Bronchial epithelial cell (primary cell): ENCODE measurements around the gene PADI2. TPM values are rescaled to one million over a fixed set of nuclear protein-coding genes. Genes with fewer than 3 reads are reported as not detected.

Experiments used
- DNase-seq: peaks from one replicate; pipeline ENCODE4 v3.0.0-alpha.2; 2010; ENCODE audit warnings: low read depth
- FAIRE-seq: peaks from 2 replicates; lab custom pipeline; 2011; peaks lifted over from hg19 to GRCh38; lab: Jason Lieb, UNC
- H3K27me3 ChIP-seq: 2 replicates; pipeline ENCODE4 v1.5.1; 2011; ENCODE audit warnings: low read length; ENCODE audit not compliant: control insufficient read depth, insufficient read depth
- H3K36me3 ChIP-seq: 2 replicates; pipeline ENCODE4 v1.5.1; 2011; ENCODE audit warnings: low read length; ENCODE audit not compliant: control insufficient read depth, insufficient read depth
- H3K4me3 ChIP-seq: 2 replicates; pipeline ENCODE4 v1.5.1; 2011; ENCODE audit warnings: mild to moderate bottlenecking, low read depth, low read length, control low read depth
- CTCF ChIP-seq: IDR thresholded peaks from 2 replicates; pipeline ENCODE4 v1.5.1; 2011; ENCODE audit warnings: mild to moderate bottlenecking, moderate library complexity, low read length, control low read depth, inconsistent platforms; ENCODE audit not compliant: insufficient read depth, severe bottlenecking
- total RNA-seq: library from RNA; depleted of rRNA; stranded (reverse); fragments of >200 nt; gene quantifications from 2 replicates; pipeline ENCODE4 v1.2.1, GENCODE V29; 2014

PADI2 gene
- total RNA-seq, 1 donor from 2014 or later = 1.3 TPM

DNA sequence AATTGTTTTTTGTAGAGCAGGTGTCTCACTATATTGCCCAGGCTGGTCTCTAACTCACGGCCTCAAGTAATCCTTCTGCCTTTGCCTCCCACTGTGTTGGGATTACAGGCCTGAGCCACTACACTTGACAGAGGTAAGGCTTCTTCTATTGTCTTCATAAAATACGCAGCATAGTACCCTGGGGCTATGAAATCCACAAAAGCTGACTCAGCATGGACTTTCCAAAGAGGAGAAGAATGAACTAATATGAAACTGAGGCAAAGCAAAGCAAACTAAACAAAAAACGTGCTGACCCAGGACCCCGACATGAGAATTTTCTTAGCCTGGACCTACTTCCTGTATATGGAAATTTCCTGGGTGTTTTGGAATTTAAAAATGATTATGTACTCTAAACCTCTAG is 89.0 kb downstream of the PADI2 start:
- peaks cover 15% of the 10 kb centered on the region for H3K36me3 ChIP-seq
- H3K4me3 ChIP-seq = no peak overlapping the region
- no peak for TF ChIP-seq CTCF
- no peak for DNase-seq
- H3K27me3 ChIP-seq = no peaks in the 10 kb centered on the region
- FAIRE-seq = no peak

- Histone ChIP-seq H3K36me3 (peaks cover 22% of the 10 kb centered on the region), H3K27me3 (no peaks in the 10 kb centered on the region), H3K4me3 (no peak overlapping the region)
- TF ChIP-seq CTCF = no peak
- DNase-seq = no peak
- FAIRE-seq = no peak
These were observed 90.5 kb downstream of the PADI2 start for GRCh38 chr1:17028662-17029188.

- no peak for DNase-seq
- no peak for FAIRE-seq
- peaks cover 22% of the 10 kb centered on the region for H3K36me3 ChIP-seq
These were observed 91.4 kb downstream of the PADI2 start for GRCh38 chr1:17027900-17028299.

DNA sequence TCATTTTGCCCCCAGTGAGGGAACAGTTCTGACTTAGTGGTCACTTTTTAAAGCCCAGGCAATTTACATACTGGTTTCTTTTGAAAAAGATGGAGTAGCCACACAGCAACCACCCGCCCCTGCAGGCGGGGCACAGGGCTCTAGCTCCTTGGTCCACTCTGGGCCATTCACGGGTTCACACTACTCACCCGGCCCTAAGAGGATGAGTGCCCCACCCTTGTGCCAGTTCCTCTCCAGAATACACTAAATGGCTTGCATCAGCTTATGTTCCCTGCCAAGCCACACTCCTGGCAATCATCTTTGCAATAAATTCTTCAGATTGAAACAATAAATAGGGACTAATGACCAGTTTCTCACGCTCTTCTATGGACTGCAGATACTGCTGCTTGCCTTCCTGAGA is 91.8 kb downstream of the PADI2 start:
- FAIRE-seq = no peak

More at GRCh38 chr1:17027900-17028299, 91.4 kb downstream of the PADI2 start:
- no peak for TF ChIP-seq CTCF
- no peak overlapping the region for H3K4me3 ChIP-seq
- H3K27me3 ChIP-seq = no peaks in the 10 kb centered on the region

DNA sequence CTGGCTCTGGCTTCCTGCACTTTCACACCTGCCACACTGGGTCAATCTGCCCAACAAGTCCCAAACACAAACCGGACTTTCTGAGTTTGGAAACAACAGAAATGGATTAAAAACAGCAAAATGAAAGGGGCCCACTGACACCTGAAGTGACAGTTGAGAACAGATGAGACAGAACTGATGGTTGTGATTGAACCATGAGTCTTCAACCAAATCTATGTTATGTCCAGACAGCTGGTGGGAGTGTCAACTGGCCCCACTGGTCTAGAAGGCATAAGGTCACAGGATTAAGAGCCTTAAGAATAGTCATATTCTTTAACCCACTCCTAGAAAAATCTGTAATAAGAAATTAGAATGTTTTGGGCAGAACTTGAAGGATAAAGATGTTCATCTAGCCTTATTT is 94.5 kb downstream of the PADI2 start:
- peaks cover 29% of the 10 kb centered on the region for H3K36me3 ChIP-seq
- FAIRE-seq = no peak

More for the DNA sequence above, 91.8 kb downstream of the PADI2 start:
- no peak overlapping the region for H3K4me3 ChIP-seq
- DNase-seq = no peak
- H3K27me3 ChIP-seq = no peaks in the 10 kb centered on the region
- TF ChIP-seq CTCF = no peak
- peaks cover 20% of the 10 kb centered on the region for H3K36me3 ChIP-seq

More for the DNA sequence above, 94.5 kb downstream of the PADI2 start:
- H3K27me3 ChIP-seq = no peaks in the 10 kb centered on the region
- no peak for TF ChIP-seq CTCF
- H3K4me3 ChIP-seq = no peak overlapping the region
- DNase-seq = no peak
